Measurements from ENCODE around the gene ADGB. TPM values are rescaled to one million over a fixed set of nuclear protein-coding genes. Genes with fewer than 3 reads are reported as not detected.
"Not testable (repeated sequence)": the region's sequence is repeated elsewhere in the genome, so short reads cannot be mapped to it uniquely, and the experiment has no call there.

The ADGB gene
- total and polyA plus RNA-seq, 2 of the 13 experiments (the other 11 are each of a cell fraction or from before 2014, with no cell fraction given): not detected

DNA sequence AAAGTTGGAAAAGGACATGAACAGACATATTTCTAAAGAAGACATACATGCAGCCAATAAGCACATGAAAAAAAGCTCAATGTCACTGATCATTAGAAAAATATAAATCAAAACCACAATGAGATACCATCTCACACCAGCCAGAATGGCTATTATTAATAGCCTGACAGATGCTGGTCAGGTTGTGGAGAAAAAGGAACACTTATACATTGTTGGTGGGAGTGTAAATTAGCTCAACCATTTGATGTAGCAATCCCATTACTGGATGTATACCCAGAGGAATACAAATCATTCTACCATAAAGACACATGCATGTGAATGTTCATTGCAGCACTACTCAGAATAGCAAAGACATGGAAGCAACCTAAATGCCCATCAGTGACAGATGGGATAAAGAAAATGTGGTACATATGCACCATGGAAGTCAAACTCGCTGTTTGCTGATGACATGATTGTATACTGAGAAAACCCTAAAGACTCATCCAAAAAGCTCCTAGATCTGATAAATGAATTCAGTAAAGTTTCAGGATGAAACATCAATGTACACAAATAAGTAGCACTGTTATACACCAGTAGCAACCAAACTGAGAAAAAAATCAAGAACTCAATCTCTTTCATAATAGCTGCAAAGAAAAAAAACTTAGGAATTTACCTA lies 196.8 kb downstream of the ADGB start (continued):
- TF ChIP-seq, protein P1, sequence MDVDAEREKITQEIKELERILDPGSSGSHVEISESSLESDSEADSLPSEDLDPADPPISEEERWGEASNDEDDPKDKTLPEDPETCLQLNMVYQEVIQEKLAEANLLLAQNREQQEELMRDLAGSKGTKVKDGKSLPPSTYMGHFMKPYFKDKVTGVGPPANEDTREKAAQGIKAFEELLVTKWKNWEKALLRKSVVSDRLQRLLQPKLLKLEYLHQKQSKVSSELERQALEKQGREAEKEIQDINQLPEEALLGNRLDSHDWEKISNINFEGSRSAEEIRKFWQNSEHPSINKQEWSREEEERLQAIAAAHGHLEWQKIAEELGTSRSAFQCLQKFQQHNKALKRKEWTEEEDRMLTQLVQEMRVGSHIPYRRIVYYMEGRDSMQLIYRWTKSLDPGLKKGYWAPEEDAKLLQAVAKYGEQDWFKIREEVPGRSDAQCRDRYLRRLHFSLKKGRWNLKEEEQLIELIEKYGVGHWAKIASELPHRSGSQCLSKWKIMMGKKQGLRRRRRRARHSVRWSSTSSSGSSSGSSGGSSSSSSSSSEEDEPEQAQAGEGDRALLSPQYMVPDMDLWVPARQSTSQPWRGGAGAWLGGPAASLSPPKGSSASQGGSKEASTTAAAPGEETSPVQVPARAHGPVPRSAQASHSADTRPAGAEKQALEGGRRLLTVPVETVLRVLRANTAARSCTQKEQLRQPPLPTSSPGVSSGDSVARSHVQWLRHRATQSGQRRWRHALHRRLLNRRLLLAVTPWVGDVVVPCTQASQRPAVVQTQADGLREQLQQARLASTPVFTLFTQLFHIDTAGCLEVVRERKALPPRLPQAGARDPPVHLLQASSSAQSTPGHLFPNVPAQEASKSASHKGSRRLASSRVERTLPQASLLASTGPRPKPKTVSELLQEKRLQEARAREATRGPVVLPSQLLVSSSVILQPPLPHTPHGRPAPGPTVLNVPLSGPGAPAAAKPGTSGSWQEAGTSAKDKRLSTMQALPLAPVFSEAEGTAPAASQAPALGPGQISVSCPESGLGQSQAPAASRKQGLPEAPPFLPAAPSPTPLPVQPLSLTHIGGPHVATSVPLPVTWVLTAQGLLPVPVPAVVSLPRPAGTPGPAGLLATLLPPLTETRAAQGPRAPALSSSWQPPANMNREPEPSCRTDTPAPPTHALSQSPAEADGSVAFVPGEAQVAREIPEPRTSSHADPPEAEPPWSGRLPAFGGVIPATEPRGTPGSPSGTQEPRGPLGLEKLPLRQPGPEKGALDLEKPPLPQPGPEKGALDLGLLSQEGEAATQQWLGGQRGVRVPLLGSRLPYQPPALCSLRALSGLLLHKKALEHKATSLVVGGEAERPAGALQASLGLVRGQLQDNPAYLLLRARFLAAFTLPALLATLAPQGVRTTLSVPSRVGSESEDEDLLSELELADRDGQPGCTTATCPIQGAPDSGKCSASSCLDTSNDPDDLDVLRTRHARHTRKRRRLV (CRISPR knock-in tag; IDR thresholded peaks at IDR 0.05): no peak
- TF ChIP-seq ZNF780A (CRISPR knock-in tag; IDR thresholded peaks at IDR 0.05): no peak
- TF ChIP-seq ONECUT2 (CRISPR knock-in tag; IDR thresholded peaks at IDR 0.05): no peak
- TF ChIP-seq, protein P2, sequence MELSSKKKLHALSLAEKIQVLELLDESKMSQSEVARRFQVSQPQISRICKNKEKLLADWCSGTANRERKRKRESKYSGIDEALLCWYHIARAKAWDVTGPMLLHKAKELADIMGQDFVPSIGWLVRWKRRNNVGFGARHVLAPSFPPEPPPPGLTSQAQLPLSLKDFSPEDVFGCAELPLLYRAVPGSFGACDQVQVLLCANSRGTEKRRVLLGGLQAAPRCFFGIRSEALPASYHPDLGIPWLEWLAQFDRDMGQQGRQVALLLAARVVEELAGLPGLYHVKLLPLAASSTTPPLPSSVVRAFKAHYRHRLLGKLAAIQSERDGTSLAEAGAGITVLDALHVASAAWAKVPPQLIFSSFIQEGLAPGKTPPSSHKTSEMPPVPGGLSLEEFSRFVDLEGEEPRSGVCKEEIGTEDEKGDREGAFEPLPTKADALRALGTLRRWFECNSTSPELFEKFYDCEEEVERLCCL (CRISPR knock-in tag; IDR thresholded peaks at IDR 0.05; ENCODE audit: borderline replicate concordance): no peak
- TF ChIP-seq ZKSCAN5 (CRISPR knock-in tag; IDR thresholded peaks at IDR 0.05): no peak
- TF ChIP-seq ZNF598 (CRISPR knock-in tag; IDR thresholded peaks at IDR 0.05; ENCODE audit: borderline replicate concordance): no peak
- TF ChIP-seq HOXA5 (CRISPR knock-in tag; IDR thresholded peaks at IDR 0.05): no peak
- no peak for TF ChIP-seq ZNF746 (CRISPR knock-in tag; IDR thresholded peaks at IDR 0.05)

DNA sequence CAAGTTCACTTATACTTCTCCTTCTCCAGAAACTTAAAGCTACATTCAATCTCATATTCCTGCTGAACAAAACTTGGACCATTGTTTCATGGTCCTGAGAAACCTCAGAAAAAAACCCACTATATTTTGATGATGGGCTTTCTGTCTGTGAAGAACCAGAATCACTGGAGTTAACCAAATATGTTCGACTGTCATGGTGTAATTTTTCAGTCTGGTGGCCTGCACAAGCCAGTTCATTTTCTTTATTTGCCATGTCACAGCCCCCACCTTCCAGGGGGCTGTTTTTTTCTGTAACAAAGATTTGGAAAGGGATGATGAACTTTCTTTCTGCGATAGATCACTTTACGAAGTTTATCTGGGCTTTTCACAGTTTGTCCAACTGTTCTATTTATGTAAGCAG lies 204.4 kb downstream of the ADGB start:
- 45% methylated on average over 3 of the region's 3 CpGs for WGBS (ENCODE audit: low lambda C conversion rate)
- H3K4me3 ChIP-seq (replicated peaks in 1 of 3; ENCODE audit: insufficient read depth in 1 of 3, low read depth in 2 of 3, low read length in 3 of 3); FAIRE-seq; H3K9me3 ChIP-seq (ENCODE audit: low read length); H2AFZ ChIP-seq (ENCODE audit: low read length); intact Hi-C loops (cut with micrococcal nuclease; ENCODE audit: unreplicated experiment); BruUV-seq (replicated peaks); H3K4me2 ChIP-seq (ENCODE audit: low read depth, low read length); H3K4me1 ChIP-seq (ENCODE audit: insufficient read depth, low read length); H3K27me3 ChIP-seq (ENCODE audit: control insufficient read depth in 1 of 2, insufficient read depth in 2 of 2, low read length in 2 of 2); ATAC-seq; DNase-seq (ENCODE audit: low spot score); H3K36me3 ChIP-seq (replicated peaks in 1 of 2; ENCODE audit: control insufficient read depth in 1 of 2, insufficient read depth in 2 of 2, low read length in 2 of 2); CTCF ChIA-PET (ENCODE audit: low intra/inter-chr PET ratio, low total read pairs); H3K27ac ChIP-seq (ENCODE audit: extremely low read length, insufficient read depth, low read length); H3K9ac ChIP-seq (ENCODE audit: insufficient read depth, low read depth, low read length); POLR2A ChIA-PET; in situ Hi-C loops (cut with HindIII; ENCODE audit: extremely low pct_ligation_motif_present, low pct_unique_long_range_greater_than_20kb); H4K20me1 ChIP-seq (ENCODE audit: insufficient read depth, low read length); H3K79me2 ChIP-seq (ENCODE audit: insufficient read depth, low read length): not testable (repeated sequence)

Measured in HepG2 (cell line).